GM21825 (cell line): ENCODE results near the gene RHBDF1.

Experiments
- ATAC-seq: cut with Tn5 transposase; IDR thresholded peaks from one replicate; pipeline ENCODE4 v1.9.1; 2021; ENCODE audit warnings: mild to moderate bottlenecking, moderate library complexity; ENCODE audit not compliant: unreplicated experiment

Gene RHBDF1, protein sequence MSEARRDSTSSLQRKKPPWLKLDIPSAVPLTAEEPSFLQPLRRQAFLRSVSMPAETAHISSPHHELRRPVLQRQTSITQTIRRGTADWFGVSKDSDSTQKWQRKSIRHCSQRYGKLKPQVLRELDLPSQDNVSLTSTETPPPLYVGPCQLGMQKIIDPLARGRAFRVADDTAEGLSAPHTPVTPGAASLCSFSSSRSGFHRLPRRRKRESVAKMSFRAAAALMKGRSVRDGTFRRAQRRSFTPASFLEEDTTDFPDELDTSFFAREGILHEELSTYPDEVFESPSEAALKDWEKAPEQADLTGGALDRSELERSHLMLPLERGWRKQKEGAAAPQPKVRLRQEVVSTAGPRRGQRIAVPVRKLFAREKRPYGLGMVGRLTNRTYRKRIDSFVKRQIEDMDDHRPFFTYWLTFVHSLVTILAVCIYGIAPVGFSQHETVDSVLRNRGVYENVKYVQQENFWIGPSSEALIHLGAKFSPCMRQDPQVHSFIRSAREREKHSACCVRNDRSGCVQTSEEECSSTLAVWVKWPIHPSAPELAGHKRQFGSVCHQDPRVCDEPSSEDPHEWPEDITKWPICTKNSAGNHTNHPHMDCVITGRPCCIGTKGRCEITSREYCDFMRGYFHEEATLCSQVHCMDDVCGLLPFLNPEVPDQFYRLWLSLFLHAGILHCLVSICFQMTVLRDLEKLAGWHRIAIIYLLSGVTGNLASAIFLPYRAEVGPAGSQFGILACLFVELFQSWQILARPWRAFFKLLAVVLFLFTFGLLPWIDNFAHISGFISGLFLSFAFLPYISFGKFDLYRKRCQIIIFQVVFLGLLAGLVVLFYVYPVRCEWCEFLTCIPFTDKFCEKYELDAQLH

DNA sequence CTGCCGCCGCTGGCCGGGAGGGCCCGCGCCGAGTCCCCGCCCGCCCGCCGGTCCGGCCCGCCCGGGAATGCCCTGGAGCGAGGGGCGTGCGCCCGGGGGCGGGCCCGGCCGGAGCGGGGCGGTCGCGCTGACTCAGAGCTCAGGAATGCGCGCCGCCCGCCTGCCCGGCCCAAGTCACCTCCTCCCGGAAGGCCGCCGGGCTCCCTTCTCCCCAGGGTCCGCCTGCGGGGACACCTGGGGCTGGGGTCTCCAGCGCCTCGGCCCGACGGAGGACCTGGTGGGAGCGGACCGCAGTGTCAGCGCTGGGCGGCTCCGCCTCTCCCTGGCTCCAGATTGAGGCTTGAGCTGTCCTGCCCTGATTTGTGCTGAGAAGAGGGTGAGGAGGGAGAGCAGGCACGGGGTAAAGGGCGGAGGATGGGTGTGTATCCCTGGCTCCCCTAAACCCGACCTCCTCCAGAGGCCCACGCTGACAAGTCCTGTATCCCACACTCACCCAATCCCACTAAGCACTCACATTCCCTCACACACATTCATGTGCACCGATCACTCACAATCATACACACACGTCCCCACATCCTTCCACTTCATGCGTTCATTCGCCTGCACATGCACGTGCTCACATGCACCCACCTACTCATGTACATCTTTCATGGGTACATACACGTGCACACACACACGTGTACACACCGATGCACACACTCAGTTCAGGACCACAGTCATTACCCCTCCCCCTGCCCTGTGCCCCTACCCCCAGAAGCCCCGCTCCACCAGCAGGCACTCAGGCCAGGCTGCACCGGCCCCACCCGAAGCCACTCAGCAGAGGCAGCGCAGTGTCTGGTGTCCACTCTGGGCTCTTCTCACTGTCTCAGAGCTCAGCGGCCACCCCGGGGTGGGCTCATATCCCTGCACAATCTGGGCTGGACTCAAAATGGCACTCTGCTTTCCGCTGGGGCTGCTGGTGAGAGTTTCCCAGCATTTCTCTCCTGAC lies at the start of gene RHBDF1:
Gene RHBDF1, minus strand, starts transcription at position 71 of the 988 bp plus-strand sequence. CDS start 7,616 bp downstream, outside the sequence.
- no peak for ATAC-seq

DNA sequence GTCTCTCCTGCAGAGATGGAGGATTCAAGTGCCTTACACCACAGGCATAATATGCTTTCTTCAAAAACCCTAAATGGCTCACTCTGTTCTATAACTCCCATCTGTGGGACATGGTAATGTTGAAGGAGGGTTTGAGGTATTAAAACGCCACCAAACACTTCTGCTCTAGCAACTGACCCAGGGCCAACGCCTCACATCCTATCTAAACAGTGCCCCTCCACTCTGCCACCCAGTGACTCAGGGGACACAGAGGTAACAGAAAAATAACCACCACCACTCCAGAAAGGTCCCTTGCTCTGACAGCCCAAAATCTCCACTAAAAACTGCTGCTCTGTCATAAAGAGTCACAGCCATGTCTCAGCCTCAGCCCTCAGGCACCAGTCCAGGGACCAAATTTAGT lies 48.3 kb upstream of the RHBDF1 start:
- ATAC-seq: no peak

DNA sequence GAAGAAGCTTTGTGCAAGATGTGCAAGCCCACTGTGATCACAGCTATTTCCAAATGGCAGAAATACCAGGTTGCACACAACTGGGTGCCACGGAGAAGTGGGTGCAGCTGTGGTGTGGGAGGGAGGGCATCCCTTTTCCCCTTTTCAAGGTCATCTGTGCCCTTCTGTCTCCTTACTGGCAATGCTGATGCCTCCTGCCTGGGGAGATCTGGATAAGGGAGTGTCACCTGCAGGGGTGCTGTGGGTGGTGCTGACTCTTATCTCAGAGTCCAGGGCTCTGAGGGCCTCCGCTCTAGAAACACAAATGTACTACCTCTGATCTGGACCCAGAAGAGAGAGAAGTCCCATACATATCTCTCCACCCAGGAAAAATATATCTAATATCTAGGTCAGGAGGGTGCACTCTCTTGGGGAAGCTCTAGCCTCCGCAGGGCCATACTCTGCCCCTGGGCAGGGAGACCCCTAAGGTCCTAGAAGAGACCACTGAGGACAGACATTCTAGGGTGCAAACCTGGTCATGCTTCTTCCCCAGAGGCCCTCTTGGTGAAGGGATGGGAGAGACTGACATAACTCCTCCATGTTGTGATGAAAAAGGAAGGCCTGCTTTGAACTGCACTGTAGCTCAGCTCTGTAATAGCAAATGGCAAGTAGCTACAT lies 47.5 kb upstream of the RHBDF1 start:
- ATAC-seq: no peak

DNA sequence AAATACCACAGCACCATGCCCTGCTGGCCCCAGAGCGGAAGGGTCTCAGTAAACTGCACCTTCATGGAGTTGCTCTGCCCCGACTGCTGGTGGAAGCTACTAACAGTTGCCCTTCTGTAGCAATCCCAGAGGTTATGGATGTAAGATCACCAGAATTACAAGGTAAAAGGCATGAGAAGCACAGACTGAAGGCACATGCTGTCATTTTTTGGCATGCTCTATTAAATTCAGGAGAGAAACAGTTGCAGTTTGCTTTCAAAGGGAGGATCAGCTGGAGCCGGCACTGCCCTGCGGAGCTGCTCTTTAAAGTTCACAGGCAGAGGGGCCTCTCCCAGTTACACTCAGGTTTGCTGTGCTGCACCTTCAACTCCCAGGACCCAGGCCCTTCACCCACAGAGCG lies 46.9 kb upstream of the RHBDF1 start:
- no peak for ATAC-seq

DNA sequence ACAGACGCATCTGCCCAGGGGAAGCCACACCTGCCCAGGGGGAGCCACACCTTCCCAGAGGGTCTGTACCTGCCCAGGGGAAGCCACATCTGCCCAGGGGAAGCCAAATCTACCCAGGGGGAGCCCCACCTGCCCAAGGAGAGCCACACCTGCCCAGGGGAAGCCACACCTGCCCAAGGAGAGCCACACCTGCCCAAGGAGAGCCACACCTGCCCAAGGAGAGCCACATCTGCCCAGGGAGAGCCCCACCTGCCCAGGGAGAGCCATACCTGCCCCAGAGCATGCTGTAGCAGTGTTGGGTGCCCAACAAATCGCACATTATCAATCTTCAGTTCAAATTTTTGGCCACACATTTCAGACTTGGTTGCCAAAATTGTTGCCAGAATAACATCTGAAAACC lies 46.4 kb upstream of the RHBDF1 start:
- no peak for ATAC-seq

DNA sequence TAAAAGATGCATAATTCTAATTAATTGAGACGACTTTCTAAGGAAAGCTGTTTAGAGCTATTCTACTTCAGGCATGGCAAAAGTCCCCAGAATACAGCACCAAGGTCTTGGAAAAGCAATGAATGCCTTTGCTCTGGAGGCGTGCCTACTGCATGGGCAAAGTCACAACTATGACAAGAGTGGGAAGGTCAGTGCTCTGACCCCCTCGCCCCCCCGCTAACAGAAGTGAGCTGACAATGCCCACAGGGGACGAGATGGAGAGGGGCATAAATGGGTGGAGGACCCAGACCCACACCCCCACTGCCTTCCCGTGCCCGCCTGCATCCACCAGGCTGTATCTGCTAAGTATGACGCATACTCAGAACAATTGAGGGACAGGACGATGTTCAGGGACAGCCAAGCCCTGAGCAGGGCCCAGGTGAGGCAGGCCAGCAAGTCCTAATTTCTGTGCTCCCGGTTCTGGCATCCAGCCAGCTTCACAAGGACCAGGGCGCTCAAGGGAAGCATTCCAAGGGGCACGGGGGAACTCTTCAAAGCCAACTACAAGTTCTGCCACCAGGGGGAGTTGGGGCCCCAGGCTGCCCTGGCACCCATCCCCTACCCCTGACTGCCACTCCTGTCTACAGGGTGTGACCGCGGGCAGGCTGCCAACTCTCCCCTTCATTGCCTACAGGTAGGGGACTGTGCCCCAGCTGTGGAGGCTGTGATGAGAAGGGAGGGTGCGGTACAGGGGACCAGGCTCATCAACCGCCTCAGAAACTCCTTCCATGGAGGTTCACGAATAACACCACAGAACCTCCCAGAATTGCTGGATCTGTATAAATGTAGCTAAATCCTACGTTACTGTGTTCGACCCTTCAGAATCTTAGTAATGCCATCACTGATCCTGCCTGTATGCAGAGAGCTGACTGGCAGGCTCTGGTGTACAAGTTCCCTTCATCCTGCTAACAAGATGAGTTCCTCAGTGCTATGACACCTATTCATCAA lies 45.2 kb upstream of the RHBDF1 start:
- no peak for ATAC-seq

DNA sequence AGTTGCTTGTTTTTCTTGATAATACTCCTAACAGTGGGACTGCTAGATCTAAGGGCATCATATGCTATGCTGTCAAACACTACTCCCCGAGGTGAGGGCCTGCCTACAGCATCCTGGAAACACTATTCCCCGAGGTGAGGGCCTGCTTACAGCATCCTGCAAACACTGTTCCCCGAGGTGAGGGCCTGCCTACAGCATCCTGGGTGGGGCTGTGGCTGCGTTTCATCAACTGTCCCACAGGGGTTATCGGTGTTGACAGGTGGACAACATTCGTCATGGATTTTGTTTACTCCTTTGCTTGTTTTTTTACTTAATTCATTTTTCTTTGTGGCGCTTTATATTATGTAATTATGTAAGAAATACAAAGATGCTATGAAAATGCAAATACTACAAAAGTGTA lies 43.6 kb upstream of the RHBDF1 start:
- no peak for ATAC-seq

DNA sequence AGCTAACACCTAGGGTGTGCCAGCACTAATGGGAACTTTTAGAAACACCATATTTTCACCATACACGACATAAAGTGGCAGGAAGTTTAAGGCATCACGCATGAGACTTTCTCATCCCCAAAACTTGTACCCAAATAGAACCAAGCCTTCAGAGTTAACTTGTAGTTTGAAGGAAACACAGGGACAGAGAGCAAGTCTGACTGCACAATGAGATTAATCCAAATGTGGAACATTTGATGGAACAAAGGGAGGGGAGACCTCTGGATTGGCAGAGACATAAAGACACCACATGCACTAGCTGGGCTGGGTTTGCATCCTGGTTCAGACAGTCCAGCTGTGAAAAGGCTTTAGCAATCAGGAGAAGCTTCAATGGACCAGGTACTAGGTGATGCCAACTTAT lies 41.9 kb upstream of the RHBDF1 start:
- no peak for ATAC-seq

DNA sequence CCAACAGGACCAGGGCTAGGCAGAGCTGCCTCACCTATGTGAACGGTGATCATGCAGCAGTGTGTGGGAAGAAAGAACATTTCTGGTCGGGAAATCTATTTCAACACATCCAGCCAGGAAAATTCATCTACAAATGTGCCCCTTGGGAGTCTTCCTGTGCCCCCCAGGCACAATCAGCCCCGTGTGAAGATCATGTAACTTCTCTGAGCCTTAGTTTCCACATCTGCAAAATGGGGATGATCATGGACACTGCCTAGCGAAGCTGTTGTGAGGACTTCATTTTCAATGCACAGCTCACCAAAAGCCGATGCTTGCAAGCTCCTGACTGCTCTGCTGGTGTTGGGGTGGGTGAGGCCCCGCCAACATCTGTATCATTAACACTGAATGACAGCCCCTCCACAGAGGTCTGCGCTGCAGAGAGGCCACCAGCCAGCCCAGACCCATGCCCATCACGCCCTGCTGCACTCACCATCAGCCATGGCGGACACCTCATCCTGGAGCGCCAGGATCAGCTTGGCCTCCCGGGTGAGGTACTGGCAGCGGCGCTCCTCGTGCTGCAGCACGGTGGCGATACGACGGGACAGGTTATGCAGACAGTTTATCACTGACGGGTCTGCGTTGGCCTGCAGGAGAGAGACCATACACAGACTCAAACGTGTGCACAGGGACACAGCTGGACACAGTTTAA lies 39.9 kb upstream of the RHBDF1 start:
- no peak for ATAC-seq

DNA sequence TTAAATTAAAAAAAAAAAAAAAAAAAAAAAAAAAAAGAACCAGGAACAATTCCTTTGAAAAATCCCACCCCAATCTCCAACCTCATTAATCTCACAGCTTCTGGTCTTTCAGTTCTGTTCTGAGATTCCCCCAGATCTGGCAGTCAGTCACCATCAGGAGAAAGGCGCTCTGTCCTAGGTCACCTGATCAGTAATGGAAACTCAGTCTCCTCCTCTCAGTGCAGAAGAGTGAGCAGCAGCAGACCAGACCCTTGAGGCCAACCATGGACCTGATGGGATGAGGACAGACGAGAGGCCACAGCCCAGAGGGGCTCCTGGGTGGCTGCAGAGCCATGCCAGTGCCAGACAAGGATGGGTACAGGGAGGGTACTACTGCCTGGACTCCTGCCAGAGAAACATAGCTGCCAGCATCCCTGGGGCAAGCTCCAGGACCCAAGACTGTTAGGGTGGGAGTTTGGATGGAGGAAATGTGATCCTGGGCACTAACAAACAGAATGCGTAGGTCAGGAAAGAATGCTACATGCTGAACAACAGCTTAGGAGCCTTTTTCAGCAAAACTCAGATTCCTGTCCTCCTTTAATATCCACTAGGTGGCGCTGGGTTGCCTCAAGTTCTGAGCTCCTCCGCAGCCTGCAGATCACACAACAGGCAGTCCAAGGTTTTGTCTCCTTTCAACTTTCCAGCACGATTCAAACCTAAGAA lies 34.3 kb upstream of the RHBDF1 start:
- ATAC-seq: no peak

DNA sequence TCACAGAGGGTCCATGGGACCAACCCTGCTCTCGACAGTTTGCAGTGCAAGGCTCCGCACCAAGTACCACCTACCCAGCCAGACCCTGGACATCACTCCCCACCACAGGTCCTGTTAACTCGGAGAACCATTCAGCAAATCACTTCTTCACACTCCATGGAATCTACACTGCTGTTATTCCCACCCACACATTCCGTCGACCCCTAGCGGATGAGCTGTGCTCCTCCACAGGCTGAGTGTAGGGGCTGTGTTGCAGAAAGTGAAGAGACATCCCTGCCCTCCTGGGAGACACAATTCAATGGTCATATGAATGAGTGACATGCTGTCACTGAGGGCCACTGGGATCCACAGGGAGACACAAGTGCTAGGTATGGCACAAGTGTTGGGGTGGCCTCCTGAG lies 33.1 kb upstream of the RHBDF1 start:
- no peak for ATAC-seq

DNA sequence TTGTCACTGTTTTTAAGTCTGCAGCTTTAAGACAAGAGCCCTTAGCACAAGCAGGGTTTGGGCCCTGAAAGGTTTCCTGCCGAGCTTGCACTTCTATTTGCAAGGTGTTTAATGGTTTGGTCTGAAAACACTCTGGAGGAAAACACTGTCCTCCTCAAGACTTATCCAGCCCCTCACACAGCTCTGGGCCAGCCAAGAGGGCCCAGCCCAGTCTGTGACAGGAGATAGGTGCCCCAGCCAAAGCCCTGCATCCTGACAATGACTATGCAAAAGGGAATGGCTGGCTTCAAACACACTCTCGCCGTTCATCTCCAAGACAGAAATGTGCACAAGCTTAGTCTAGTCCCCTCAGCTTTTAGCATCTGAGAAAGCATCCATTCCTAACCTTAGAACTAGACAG lies 32.5 kb upstream of the RHBDF1 start:
- no peak for ATAC-seq

DNA sequence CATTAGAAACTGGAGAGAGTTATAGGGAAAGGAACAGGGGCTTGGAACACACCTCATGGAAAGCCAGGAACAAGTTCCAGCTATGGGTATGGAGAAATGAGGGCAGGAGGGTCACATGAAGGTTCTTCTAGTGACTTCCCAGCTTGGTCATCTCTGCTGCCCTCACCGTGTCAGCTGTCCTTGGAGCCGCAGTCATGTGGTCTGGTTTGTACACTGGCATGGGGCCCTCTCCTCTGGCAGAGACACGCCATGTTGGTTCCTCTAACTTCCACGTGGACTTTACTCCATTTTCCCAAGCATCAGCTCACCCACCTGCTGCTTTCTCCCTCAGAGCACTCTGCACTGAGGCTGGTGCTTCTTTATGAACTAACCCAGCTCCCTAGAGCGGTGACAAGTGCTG lies 31.9 kb upstream of the RHBDF1 start:
- no peak for ATAC-seq

DNA sequence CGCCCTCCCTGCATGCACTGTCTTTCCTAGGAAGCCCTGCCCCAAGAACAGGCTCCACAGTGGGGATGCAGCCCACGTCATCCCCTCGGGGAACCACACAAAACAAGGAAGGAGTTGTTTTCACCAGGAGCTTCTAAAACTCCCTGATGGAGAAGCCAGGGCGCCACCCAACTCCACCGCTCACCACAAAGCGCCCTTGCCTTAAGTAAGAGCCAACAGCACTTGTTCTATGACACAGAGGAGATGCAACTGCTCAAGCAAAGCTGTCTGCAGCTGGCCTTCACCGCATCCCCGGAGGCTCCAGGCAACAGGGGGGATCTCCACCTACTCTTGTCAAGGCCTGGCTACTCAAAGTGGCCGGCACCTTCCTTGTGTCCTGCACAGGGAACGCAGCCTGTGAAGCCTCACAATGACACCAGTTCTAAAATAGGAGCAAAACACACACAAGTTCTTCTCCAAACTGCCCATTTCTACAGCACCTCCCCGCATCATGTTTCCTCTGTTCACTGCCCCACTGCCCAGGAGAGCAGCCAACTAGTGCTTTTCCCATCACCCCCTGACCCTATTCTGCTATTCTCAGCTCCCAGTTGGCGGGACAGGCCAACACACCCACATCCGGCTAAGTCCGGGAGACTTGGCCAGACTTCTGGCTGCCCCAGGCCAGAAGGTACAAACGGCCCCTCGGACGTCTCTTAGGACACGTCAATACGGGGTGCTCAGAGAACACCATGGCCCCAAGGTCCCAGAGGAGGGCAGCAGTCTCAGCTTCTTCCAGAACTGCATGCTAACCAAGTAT lies 29.8 kb upstream of the RHBDF1 start:
- ATAC-seq: no peak

DNA sequence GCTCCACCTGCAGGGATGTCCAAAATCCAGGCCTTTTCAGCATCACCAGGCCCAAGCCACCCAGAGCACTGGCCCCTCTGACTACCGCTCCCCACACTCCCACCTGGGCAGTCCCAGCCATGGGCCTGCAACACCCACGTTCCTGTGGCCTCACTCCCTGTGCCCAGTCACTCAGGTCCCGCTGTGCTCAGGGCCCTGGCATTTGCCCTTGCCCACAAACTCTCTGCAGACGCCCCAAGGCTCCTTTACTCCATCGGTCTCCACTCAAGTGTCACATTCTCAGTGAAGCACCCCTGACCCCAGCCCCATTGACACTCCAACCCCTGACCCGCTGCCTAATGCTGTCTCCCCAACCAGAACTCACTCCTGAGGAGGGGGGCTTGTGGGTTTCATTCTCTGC lies 29.2 kb upstream of the RHBDF1 start:
- ATAC-seq: no peak

DNA sequence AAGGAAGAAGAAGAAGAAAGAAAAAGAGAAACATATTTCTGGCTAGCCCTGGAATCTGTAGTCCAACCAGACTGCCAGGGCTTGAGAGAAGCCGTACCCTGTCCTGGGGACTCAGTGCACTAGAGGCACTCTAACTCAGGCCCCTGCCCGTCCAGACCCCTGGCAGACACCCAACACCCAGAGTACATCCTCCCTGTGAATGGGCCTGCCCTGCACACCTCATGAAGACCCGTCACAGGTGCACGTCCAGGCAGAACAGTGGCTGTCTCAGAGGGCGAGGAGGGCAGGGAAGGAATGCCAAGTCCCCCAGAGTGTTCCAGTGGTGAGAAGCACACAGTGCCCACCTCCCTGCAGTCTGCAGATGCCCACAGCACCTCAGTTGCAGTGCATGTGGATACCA lies 28.6 kb upstream of the RHBDF1 start:
- ATAC-seq: no peak

DNA sequence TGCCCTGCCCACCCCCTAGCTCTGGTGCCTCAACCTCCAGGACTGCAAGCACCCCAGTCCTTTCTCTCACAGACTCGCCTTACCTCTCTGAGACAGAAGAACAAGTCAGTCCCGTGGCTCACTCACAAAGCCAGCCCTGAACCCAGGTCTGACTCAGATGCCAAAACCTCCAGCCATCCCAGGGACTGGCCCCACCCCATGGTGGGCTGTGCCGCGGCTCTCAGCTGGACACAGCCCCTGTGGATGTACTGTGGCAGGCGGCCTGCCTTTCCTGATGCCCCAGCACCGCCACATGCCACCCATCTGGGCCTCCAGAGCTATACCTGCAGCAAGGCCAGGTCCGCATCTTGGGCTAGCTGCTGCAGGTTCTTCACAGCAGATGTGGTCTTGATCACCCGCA lies 25.4 kb upstream of the RHBDF1 start:
- ATAC-seq: no peak
